Body of pancreas (tissue), 4 donors: Measurements from ENCODE around the gene STK35. TPM values are rescaled to one million over a fixed set of nuclear protein-coding genes. Genes with fewer than 3 reads are reported as not detected.

Experiments
- ATAC-seq: fragments of 150-250 bp; one replicate; pipeline ENCODE4 v1.9.1; 2016
- DNase-seq, 4 donors: peaks; one replicate each; pipeline ENCODE4 v3.0.0-alpha.2; 2019
- H3K27ac ChIP-seq, 4 donors: fragments of 200-600 bp; sonication (generic); 1 replicate in 3 of 4; 2 replicates in 1 of 4; pipeline versions ENCODE4 v1.5.1 to v1.6.1; 2016 to 2019; ENCODE audit warnings: mild to moderate bottlenecking in 1 of 4, mixed read lengths in 1 of 4, moderate library complexity in 1 of 4
- H3K27me3 ChIP-seq, 2 donors: fragments of 200-600 bp; sonication (generic); one replicate each; pipeline ENCODE4 v1.6.0; 2016; ENCODE audit warnings: mild to moderate bottlenecking in 1 of 2
- H3K36me3 ChIP-seq, 2 donors: fragments of 200-600 bp; sonication (generic); replicated peaks in 1 of 2; 2 replicates each; pipeline ENCODE4 v1.5.1; 2016; ENCODE audit warnings: low read depth in 2 of 2; ENCODE audit not compliant: insufficient read depth in 1 of 2
- H3K4me1 ChIP-seq: fragments of 200-600 bp; sonication (generic); one replicate; pipeline ENCODE4 v1.6.0; 2016
- H3K4me3 ChIP-seq, 2 donors: fragments of 200-600 bp; sonication (generic); 1 replicate in 1 of 2; 2 replicates in 1 of 2; pipeline ENCODE4 v1.5.1; 2016 to 2019
- H3K9me3 ChIP-seq, 3 donors: fragments of 200-600 bp; sonication (generic); 1 replicate in 2 of 3; 2 replicates in 1 of 3; pipeline ENCODE4 v1.5.1; 2016
- POLR2A ChIP-seq, 3 donors: fragments of 450-650 bp; IDR thresholded peaks; one replicate each; pipeline ENCODE4 v1.6.1; 2016; ENCODE audit warnings: antibody characterized with exemption in 3 of 3, mild to moderate bottlenecking in 2 of 3
- WGBS, 2 donors: methylation state at CpG; one replicate each; pipeline ENCODE4 v1.1.5; 2017; 5-methylcytosine and 5-hydroxymethylcytosine counted together
- intact Hi-C: fragments of 100-400 bp; cut with DNase I; formaldehyde crosslinking; loops from one replicate; pipeline ENCODE4 v1.15.1; 2023
- total RNA-seq, 2 donors: library from RNA; depleted of rRNA; stranded (reverse); fragments of >200 nt; gene quantifications; one replicate each; pipeline ENCODE4 v1.1.0, GENCODE V29; 2016
- TF ChIP-seq, protein P1 (sequence below), 7 experiments: fragments of 450-650 bp in 4 of 7; fragments of 200-600 bp in 3 of 7; sonication (generic) in 3 of 7; IDR thresholded peaks; one replicate each; pipeline ENCODE4 v1.5.1; 2016 to 2019; ENCODE audit warnings: antibody characterized with exemption in 7 of 7

STK35 gene
- total RNA-seq, 2 donors from 2014 or later, result 8.6 to 22.7 TPM

DNA sequence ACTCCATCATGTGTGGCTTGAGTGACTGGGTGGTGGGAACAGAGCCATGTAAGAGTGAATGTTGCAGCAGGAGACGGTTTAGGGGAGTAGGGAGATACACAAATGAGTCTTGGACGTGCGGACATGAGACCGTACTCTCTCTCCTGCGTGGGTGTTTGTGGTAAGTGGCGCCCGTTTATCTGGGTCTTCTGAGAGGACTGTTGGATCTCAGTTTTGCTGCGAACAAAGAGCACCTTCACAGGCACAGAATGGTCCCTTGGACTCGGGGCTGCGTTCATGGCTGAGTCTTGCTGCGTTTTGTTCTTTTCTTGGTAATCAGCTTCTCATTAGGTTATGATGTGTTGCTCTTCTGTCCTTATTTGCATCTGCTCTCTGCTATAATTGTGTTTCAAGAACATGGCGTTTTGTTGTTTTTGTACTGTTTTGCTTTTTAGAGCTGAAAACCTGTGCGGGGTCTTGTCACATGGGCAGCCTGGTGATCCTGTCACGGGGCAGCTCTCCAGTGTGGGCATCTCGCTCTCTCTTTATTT, 28.5 kb downstream of the STK35 start:
- DNase-seq (no peak), ATAC-seq (no peak)
- Histone ChIP-seq H3K4me3 (no peak overlapping the region), H3K9me3 (no peaks in the 10 kb centered on the region), H3K4me1 (no peaks in the 10 kb centered on the region), H3K36me3 (peaks cover 0 to 3% of the 10 kb centered on the region in 2 donors), H3K27ac (no peak overlapping the region), H3K27me3 (no peaks in the 10 kb centered on the region)
- intact Hi-C loops, result no loop called here
- TF ChIP-seq POLR2A (IDR thresholded peaks at IDR 0.05), result no peak
- TF ChIP-seq, protein P1, sequence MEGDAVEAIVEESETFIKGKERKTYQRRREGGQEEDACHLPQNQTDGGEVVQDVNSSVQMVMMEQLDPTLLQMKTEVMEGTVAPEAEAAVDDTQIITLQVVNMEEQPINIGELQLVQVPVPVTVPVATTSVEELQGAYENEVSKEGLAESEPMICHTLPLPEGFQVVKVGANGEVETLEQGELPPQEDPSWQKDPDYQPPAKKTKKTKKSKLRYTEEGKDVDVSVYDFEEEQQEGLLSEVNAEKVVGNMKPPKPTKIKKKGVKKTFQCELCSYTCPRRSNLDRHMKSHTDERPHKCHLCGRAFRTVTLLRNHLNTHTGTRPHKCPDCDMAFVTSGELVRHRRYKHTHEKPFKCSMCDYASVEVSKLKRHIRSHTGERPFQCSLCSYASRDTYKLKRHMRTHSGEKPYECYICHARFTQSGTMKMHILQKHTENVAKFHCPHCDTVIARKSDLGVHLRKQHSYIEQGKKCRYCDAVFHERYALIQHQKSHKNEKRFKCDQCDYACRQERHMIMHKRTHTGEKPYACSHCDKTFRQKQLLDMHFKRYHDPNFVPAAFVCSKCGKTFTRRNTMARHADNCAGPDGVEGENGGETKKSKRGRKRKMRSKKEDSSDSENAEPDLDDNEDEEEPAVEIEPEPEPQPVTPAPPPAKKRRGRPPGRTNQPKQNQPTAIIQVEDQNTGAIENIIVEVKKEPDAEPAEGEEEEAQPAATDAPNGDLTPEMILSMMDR (IDR thresholded peaks at IDR 0.05), result no peak
- WGBS, 2 donors, result 90 to 92% methylated on average over 15 of the region's 15 CpGs

DNA sequence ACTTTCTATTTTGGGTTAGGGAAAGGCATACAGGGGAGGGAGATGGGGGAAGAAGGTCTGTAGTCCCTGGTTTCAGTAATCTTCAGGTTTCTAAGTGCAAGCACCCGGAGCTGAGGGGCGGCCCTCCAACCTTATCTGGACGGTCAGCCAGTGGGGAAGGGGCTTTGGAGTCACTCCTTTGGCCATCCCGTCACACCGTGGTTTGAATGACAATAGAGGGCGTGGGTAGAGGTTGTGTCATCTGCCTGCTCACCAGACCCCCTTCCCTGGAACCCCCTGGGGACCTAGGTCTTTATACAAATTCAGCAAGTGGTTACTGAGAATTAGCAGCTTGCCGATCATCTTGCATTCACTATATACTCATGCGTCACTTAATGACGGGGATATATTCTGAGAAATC, 29.1 kb downstream of the STK35 start:
- no peak for TF ChIP-seq POLR2A (IDR thresholded peaks at IDR 0.05)
- TF ChIP-seq, protein P1 (IDR thresholded peaks at IDR 0.05), result no peak
- 88 to 96% methylated on average over 9 of the region's 9 CpGs for WGBS, 2 donors
- Histone ChIP-seq H3K27me3 (no peaks in the 10 kb centered on the region), H3K27ac (no peak overlapping the region), H3K9me3 (no peaks in the 10 kb centered on the region), H3K4me1 (no peaks in the 10 kb centered on the region), H3K4me3 (no peak overlapping the region), H3K36me3 (peaks cover 0 to 3% of the 10 kb centered on the region in 2 donors)
- DNase-seq (no peak), ATAC-seq (no peak)
- intact Hi-C loops, result no loop called here

DNA sequence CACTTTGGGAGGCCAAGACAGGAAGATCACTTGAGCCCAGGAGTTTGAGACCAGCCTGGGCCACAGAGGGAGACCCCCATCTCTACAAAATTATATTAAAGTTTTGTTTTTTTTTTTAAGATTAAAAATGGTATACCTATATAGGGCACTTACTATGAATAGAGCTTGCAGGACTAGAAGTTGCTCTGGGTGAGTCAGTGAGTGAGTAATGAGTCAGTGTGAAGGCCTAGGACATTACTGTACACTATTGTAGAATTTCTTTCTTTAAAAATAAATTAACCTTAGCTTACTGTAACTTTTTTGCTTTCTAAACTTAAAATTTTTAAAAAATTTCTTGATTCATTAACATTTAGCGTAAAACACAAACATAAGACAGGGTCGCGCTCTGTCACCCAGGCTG, 29.7 kb downstream of the STK35 start:
- Histone ChIP-seq H3K9me3 (no peaks in the 10 kb centered on the region), H3K27me3 (no peaks in the 10 kb centered on the region), H3K4me1 (no peaks in the 10 kb centered on the region), H3K27ac (no peak overlapping the region), H3K36me3 (peaks cover 0 to 3% of the 10 kb centered on the region in 2 donors), H3K4me3 (no peak overlapping the region)
- intact Hi-C loops, result no loop called here
- WGBS, 2 donors, result 96 to 98% methylated on average over 3 of the region's 3 CpGs
- ATAC-seq, result no peak
- TF ChIP-seq POLR2A (IDR thresholded peaks at IDR 0.05), result no peak
- TF ChIP-seq, protein P1 (IDR thresholded peaks at IDR 0.05), result no peak
- DNase-seq, result no peak

DNA sequence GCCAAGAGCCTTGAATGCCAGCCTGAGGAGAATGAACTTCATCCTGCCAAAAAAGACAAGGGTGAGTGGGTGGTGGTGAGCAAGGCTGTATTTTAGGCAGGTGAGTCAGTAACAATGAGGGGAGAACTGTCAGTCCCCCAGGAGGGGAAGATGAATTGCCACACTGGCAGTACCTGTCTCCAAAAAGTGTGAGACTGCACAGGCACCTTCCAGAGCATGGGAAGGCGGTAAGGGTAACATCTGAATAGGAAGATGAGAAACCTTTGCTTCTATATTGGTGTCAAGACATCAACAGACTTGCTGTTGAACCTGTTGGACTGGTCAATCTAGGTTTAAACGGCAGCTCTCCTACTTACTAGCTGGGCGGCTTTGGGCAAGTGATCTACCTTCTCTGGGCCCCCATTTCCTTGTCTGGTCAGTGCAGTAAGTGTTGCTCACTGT, 30.9 kb downstream of the STK35 start:
- ATAC-seq (no peak), DNase-seq (no peak)
- 65 to 71% methylated on average over 3 of the region's 3 CpGs for WGBS, 2 donors
- no peak overlapping the region for H3K4me3 ChIP-seq
- intact Hi-C loops, result no loop called here
- no peaks in the 10 kb centered on the region for H3K9me3 ChIP-seq
- peaks cover 0 to 3% of the 10 kb centered on the region in 2 donors for H3K36me3 ChIP-seq
- TF ChIP-seq POLR2A (IDR thresholded peaks at IDR 0.05), result no peak
- TF ChIP-seq, protein P1 (IDR thresholded peaks at IDR 0.05), result no peak
- H3K27ac ChIP-seq, result no peak overlapping the region
- H3K27me3 ChIP-seq, result no peaks in the 10 kb centered on the region
- H3K4me1 ChIP-seq, result no peaks in the 10 kb centered on the region
